ENCODE data around the gene ZNF346. TPM values are rescaled to one million over a fixed set of nuclear protein-coding genes. Genes with fewer than 3 reads are reported as not detected.

The ZNF346 gene
- total and polyA plus RNA-seq, 5 donors from 2014 or later = 10.5 to 24.2 (median 15.3) TPM

GRCh38 chr5:177010153-177010552 is 12.3 kb upstream of the ZNF346 start:
- Mint-ChIP-seq H3K4me3 (peak overlapping the region in 1 of 4 donors; percentile 38), H3K4me1 (peaks cover 6 to 21% (median 14%) of the 10 kb centered on the region in 4 donors), H3K27ac (no peak overlapping the region), H3K27me3 (peaks cover 5% of the 10 kb centered on the region), H3K9me3 (peaks cover 0 to 2% (median 0%) of the 10 kb centered on the region in 7 donors), H3K36me3 (no peaks in the 10 kb centered on the region)
- ATAC-seq (ENCODE audit: low read depth in 2 of 2) = no peak
- Histone ChIP-seq H3K36me3 (ENCODE audit: control insufficient read depth, insufficient read depth, low read length) (no peaks in the 10 kb centered on the region), H3K27ac (ENCODE audit: insufficient read depth, low read length, poor library complexity, severe bottlenecking) (no peak overlapping the region), H3K4me1 (ENCODE audit: control insufficient read depth, insufficient read depth, low read length, poor library complexity, severe bottlenecking) (peaks cover 13% of the 10 kb centered on the region), H3K4me3 (ENCODE audit: low read depth, low read length) (no peak overlapping the region), H3K27me3 (ENCODE audit: control insufficient read depth, insufficient read depth, low read length) (no peaks in the 10 kb centered on the region), H3K9me3 (ENCODE audit: control insufficient read depth in 2 of 2, low read length in 2 of 2) (no peaks in the 10 kb centered on the region)
- no peak for DNase-seq

- H3K27ac ChIP-seq (ENCODE audit: insufficient read depth, low read length, poor library complexity, severe bottlenecking) = no peak overlapping the region
- H3K9me3 ChIP-seq (ENCODE audit: control insufficient read depth in 2 of 2, low read length in 2 of 2) = no peaks in the 10 kb centered on the region
- no peaks in the 10 kb centered on the region for H3K27me3 ChIP-seq (ENCODE audit: control insufficient read depth, insufficient read depth, low read length)
- no peaks in the 10 kb centered on the region for H3K4me1 ChIP-seq (ENCODE audit: control insufficient read depth, insufficient read depth, low read length, poor library complexity, severe bottlenecking)
- no peak overlapping the region for H3K4me3 ChIP-seq (ENCODE audit: low read depth, low read length)
- Mint-ChIP-seq H3K36me3 (peaks cover 2% of the 10 kb centered on the region), H3K27ac (no peak overlapping the region), H3K4me1 (peaks cover 0 to 5% (median 2%) of the 10 kb centered on the region in 4 donors), H3K4me3 (no peak overlapping the region), H3K9me3 (no peaks in the 10 kb centered on the region), H3K27me3 (no peaks in the 10 kb centered on the region)
- DNase-seq (no peak), ATAC-seq (ENCODE audit: low read depth in 2 of 2) (no peak)
- H3K36me3 ChIP-seq (ENCODE audit: control insufficient read depth, insufficient read depth, low read length) = no peaks in the 10 kb centered on the region
Measured at GRCh38 chr5:177015156-177015555, 7.3 kb upstream of the ZNF346 start.

GRCh38 chr5:177018341-177018740 is 4.2 kb upstream of the ZNF346 start:
- Mint-ChIP-seq H3K27me3 (no peaks in the 10 kb centered on the region), H3K4me3 (peak overlapping the region in 2 of 4 donors; percentile 34 to 90), H3K27ac (peak overlapping the region in 1 of 3 donors; percentile 44), H3K36me3 (peaks cover 3% of the 10 kb centered on the region), H3K4me1 (peaks cover 2 to 28% (median 18%) of the 10 kb centered on the region in 4 donors), H3K9me3 (no peaks in the 10 kb centered on the region)
- Histone ChIP-seq H3K9me3 (ENCODE audit: control insufficient read depth in 2 of 2, low read length in 2 of 2) (no peaks in the 10 kb centered on the region), H3K27ac (ENCODE audit: insufficient read depth, low read length, poor library complexity, severe bottlenecking) (no peak overlapping the region), H3K4me3 (ENCODE audit: low read depth, low read length) (no peak overlapping the region), H3K4me1 (ENCODE audit: control insufficient read depth, insufficient read depth, low read length, poor library complexity, severe bottlenecking) (peaks cover 14% of the 10 kb centered on the region), H3K27me3 (ENCODE audit: control insufficient read depth, insufficient read depth, low read length) (no peaks in the 10 kb centered on the region), H3K36me3 (ENCODE audit: control insufficient read depth, insufficient read depth, low read length) (no peaks in the 10 kb centered on the region)
- DNase-seq (no peak), ATAC-seq (ENCODE audit: low read depth in 2 of 2) (no peak)

DNA sequence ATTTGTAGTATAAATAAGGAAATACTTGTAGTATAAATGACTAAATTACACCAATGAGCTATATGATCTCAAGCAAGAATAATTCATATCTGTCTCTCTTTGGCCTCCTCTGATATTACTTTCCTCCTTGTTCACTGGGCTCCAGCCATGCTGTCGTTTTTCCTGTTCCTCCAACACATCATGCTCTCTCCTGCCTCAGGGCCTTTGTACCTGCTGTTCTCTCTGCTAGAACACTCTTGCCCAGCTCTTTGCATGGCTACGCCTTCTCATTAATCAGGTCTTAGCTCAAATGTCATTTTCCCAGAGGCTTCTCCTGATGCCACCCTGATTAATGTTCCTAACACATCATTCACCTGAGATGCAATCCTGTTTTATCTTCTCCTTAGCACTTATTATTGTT is 2.5 kb upstream of the ZNF346 start:
- no peak overlapping the region for H3K27ac ChIP-seq (ENCODE audit: insufficient read depth, low read length, poor library complexity, severe bottlenecking)
- DNase-seq (no peak), ATAC-seq (ENCODE audit: low read depth in 2 of 2) (no peak)
- H3K9me3 Mint-ChIP-seq = no peaks in the 10 kb centered on the region
- H3K4me3 Mint-ChIP-seq = peak overlapping the region in 3 of 4 donors; percentile 26 to 71 (median 46)
- H3K27me3 Mint-ChIP-seq = no peaks in the 10 kb centered on the region
- no peaks in the 10 kb centered on the region for H3K36me3 ChIP-seq (ENCODE audit: control insufficient read depth, insufficient read depth, low read length)
- H3K4me1 ChIP-seq (ENCODE audit: control insufficient read depth, insufficient read depth, low read length, poor library complexity, severe bottlenecking) = peaks cover 26% of the 10 kb centered on the region
- no peaks in the 10 kb centered on the region for H3K9me3 ChIP-seq (ENCODE audit: control insufficient read depth in 2 of 2, low read length in 2 of 2)
- H3K4me1 Mint-ChIP-seq = peaks cover 14 to 42% (median 29%) of the 10 kb centered on the region in 4 donors
- no peaks in the 10 kb centered on the region for H3K27me3 ChIP-seq (ENCODE audit: control insufficient read depth, insufficient read depth, low read length)
- no peak overlapping the region for H3K4me3 ChIP-seq (ENCODE audit: low read depth, low read length)
- H3K36me3 Mint-ChIP-seq = peaks cover 3% of the 10 kb centered on the region
- H3K27ac Mint-ChIP-seq = peak overlapping the region in 1 of 3 donors; percentile 91

GRCh38 chr5:177023303-177023664 is 788 bp downstream of the ZNF346 start:
- peak in 1 of 2 donors; percentile 1 for ATAC-seq (ENCODE audit: low read depth in 2 of 2)
- H3K4me1 Mint-ChIP-seq = peaks cover 28 to 55% (median 43%) of the 10 kb centered on the region in 4 donors

GRCh38 chr5:177024559-177024958 is 2.1 kb downstream of the ZNF346 start:
- DNase-seq = no peak
- peak overlapping the region; percentile 61 to 88 (median 72) for H3K4me3 Mint-ChIP-seq
- no peak for ATAC-seq (ENCODE audit: low read depth in 2 of 2)
- Histone ChIP-seq H3K4me1 (ENCODE audit: control insufficient read depth, insufficient read depth, low read length, poor library complexity, severe bottlenecking) (peaks cover 28% of the 10 kb centered on the region), H3K27ac (ENCODE audit: insufficient read depth, low read length, poor library complexity, severe bottlenecking) (no peak overlapping the region), H3K27me3 (ENCODE audit: control insufficient read depth, insufficient read depth, low read length) (no peaks in the 10 kb centered on the region), H3K4me3 (ENCODE audit: low read depth, low read length) (peak overlapping the region; percentile 16), H3K36me3 (ENCODE audit: control insufficient read depth, insufficient read depth, low read length) (peaks cover 6% of the 10 kb centered on the region), H3K9me3 (ENCODE audit: control insufficient read depth in 2 of 2, low read length in 2 of 2) (no peaks in the 10 kb centered on the region)
- H3K4me1 Mint-ChIP-seq = peaks cover 29 to 57% (median 44%) of the 10 kb centered on the region in 4 donors
- peaks cover 0 to 2% (median 0%) of the 10 kb centered on the region in 7 donors for H3K9me3 Mint-ChIP-seq
- peaks cover 16% of the 10 kb centered on the region for H3K36me3 Mint-ChIP-seq
- H3K27me3 Mint-ChIP-seq = no peaks in the 10 kb centered on the region
- H3K27ac Mint-ChIP-seq = peak overlapping the region; percentile 13 to 91 (median 78)

More at GRCh38 chr5:177023303-177023664, 788 bp downstream of the ZNF346 start:
- Mint-ChIP-seq H3K9me3 (no peaks in the 10 kb centered on the region), H3K27ac (peak overlapping the region; percentile 98 to 99 (median 98)), H3K36me3 (peaks cover 10% of the 10 kb centered on the region), H3K27me3 (no peaks in the 10 kb centered on the region), H3K4me3 (peak overlapping the region; percentile 95 to 100 (median 98))
- Histone ChIP-seq H3K9me3 (ENCODE audit: control insufficient read depth in 2 of 2, low read length in 2 of 2) (no peaks in the 10 kb centered on the region), H3K4me3 (ENCODE audit: low read depth, low read length) (peak overlapping the region; percentile 79), H3K4me1 (ENCODE audit: control insufficient read depth, insufficient read depth, low read length, poor library complexity, severe bottlenecking) (peaks cover 28% of the 10 kb centered on the region), H3K27ac (ENCODE audit: insufficient read depth, low read length, poor library complexity, severe bottlenecking) (peak overlapping the region; percentile 88), H3K36me3 (ENCODE audit: control insufficient read depth, insufficient read depth, low read length) (no peaks in the 10 kb centered on the region), H3K27me3 (ENCODE audit: control insufficient read depth, insufficient read depth, low read length) (no peaks in the 10 kb centered on the region)
- peak in 1 of 3 donors; percentile 26 for DNase-seq

- Mint-ChIP-seq H3K27me3 (no peaks in the 10 kb centered on the region), H3K9me3 (peaks cover 0 to 2% (median 0%) of the 10 kb centered on the region in 7 donors), H3K4me1 (peaks cover 29 to 55% (median 46%) of the 10 kb centered on the region in 4 donors), H3K4me3 (peak overlapping the region; percentile 19 to 88 (median 68)), H3K36me3 (peaks cover 17% of the 10 kb centered on the region), H3K27ac (peak overlapping the region; percentile 13 to 91 (median 78))
- DNase-seq = no peak
- ATAC-seq (ENCODE audit: low read depth in 2 of 2) = no peak
- Histone ChIP-seq H3K36me3 (ENCODE audit: control insufficient read depth, insufficient read depth, low read length) (peaks cover 8% of the 10 kb centered on the region), H3K4me3 (ENCODE audit: low read depth, low read length) (peak overlapping the region; percentile 16), H3K4me1 (ENCODE audit: control insufficient read depth, insufficient read depth, low read length, poor library complexity, severe bottlenecking) (peaks cover 28% of the 10 kb centered on the region), H3K9me3 (ENCODE audit: control insufficient read depth in 2 of 2, low read length in 2 of 2) (no peaks in the 10 kb centered on the region), H3K27me3 (ENCODE audit: control insufficient read depth, insufficient read depth, low read length) (no peaks in the 10 kb centered on the region), H3K27ac (ENCODE audit: insufficient read depth, low read length, poor library complexity, severe bottlenecking) (no peak overlapping the region)
Measured at GRCh38 chr5:177025101-177025601, 2.7 kb downstream of the ZNF346 start.

DNA sequence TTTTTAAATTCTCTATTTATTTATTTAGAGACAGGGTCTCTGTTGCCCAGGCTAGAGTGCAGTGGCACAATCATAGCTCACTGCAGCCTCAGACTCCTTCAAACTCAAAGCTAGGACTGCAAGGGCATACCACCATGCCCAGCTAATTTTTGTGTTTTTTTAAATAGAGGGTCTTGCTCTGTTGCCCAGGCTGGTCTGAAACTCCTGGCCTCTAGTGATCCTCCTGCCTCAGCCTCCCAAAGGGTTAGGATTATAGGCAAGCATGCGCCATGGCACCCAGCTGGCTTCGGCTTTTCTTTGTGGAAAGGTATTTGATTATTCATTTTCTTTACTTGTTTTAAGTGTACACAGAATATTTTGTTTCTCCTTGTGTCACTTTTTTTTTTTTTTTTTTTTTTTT is 5.2 kb downstream of the ZNF346 start:
- Histone ChIP-seq H3K27ac (ENCODE audit: insufficient read depth, low read length, poor library complexity, severe bottlenecking) (no peak overlapping the region), H3K9me3 (ENCODE audit: control insufficient read depth in 2 of 2, low read length in 2 of 2) (no peaks in the 10 kb centered on the region), H3K27me3 (ENCODE audit: control insufficient read depth, insufficient read depth, low read length) (no peaks in the 10 kb centered on the region), H3K4me1 (ENCODE audit: control insufficient read depth, insufficient read depth, low read length, poor library complexity, severe bottlenecking) (peaks cover 20% of the 10 kb centered on the region), H3K4me3 (ENCODE audit: low read depth, low read length) (no peak overlapping the region), H3K36me3 (ENCODE audit: control insufficient read depth, insufficient read depth, low read length) (peaks cover 8% of the 10 kb centered on the region)
- Mint-ChIP-seq H3K4me3 (no peak overlapping the region), H3K9me3 (peaks cover 0 to 7% (median 3%) of the 10 kb centered on the region in 7 donors), H3K4me1 (peaks cover 35 to 41% (median 38%) of the 10 kb centered on the region in 4 donors), H3K27me3 (no peaks in the 10 kb centered on the region), H3K27ac (no peak overlapping the region), H3K36me3 (peaks cover 25% of the 10 kb centered on the region)
- ATAC-seq (ENCODE audit: low read depth in 2 of 2) (no peak), DNase-seq (no peak)

All from CD4-positive, CD25-positive, alpha-beta regulatory T cell (primary cell).